Prostate gland (tissue), 2 donors: ENCODE data around the gene DLST. TPM values are rescaled to one million over a fixed set of nuclear protein-coding genes. Genes with fewer than 3 reads are reported as not detected.

Experiments used
- DNase-seq: peaks from one replicate; pipeline ENCODE4 v3.0.0-alpha.2; 2019; ENCODE audit warnings: low spot score
- H3K27ac ChIP-seq, 2 donors: fragments of 200-600 bp; sonication (generic); 2 replicates each; pipeline ENCODE4 v1.5.1; 2017 to 2019
- H3K27me3 ChIP-seq: fragments of 200-600 bp; sonication (generic); replicated peaks from 2 replicates; pipeline ENCODE4 v1.5.1; 2019; ENCODE audit not compliant: insufficient read depth
- H3K36me3 ChIP-seq, 2 donors: fragments of 200-600 bp; sonication (generic); 1 replicate in 1 of 2; 2 replicates in 1 of 2; pipeline versions ENCODE4 v1.5.1 to v1.8.1; 2017 to 2019
- H3K4me1 ChIP-seq: fragments of 200-600 bp; sonication (generic); replicated peaks from 2 replicates; pipeline ENCODE4 v1.5.1; 2019
- H3K4me3 ChIP-seq, 2 donors: fragments of 200-600 bp; sonication (generic); 2 replicates each; pipeline ENCODE4 v1.5.1; 2017 to 2019
- H3K9me3 ChIP-seq: fragments of 200-600 bp; sonication (generic); 2 replicates; pipeline ENCODE4 v1.5.1; 2017
- POLR2A ChIP-seq: fragments of 450-650 bp; IDR thresholded peaks from one replicate; pipeline ENCODE4 v1.6.1; 2016; ENCODE audit warnings: antibody characterized with exemption, mild to moderate bottlenecking
- POLR2AphosphoS5 ChIP-seq: sonication (generic); formaldehyde crosslinking; IDR thresholded peaks from one replicate; pipeline ENCODE4 v1.6.1; 2017; ENCODE audit warnings: antibody characterized with exemption
- WGBS: methylation state at CpG from one replicate; pipeline ENCODE4 v1.1.5; 2018; 5-methylcytosine and 5-hydroxymethylcytosine counted together
- intact Hi-C: fragments of 100-400 bp; cut with DNase I; formaldehyde crosslinking; loops from one replicate; pipeline ENCODE4 v1.14.2; 2022
- total RNA-seq, 2 donors: library from RNA; depleted of rRNA; stranded (reverse); fragments of >200 nt; gene quantifications; one replicate each; pipeline ENCODE4 v1.1.0, GENCODE V29; 2016
- TF ChIP-seq, protein P1 (sequence below), 4 experiments: fragments of 200-600 bp in 2 of 4; fragments of 450-650 bp in 2 of 4; sonication (generic) in 2 of 4; IDR thresholded peaks; 1 replicate in 3 of 4; 2 replicates in 1 of 4; pipeline ENCODE4 v1.5.1; 2016 to 2019; ENCODE audit warnings: antibody characterized with exemption in 4 of 4, mild to moderate bottlenecking in 2 of 4, moderate library complexity in 2 of 4

Gene DLST
- total RNA-seq, 2 donors from 2014 or later: 44.9 to 93.0 TPM

DNA sequence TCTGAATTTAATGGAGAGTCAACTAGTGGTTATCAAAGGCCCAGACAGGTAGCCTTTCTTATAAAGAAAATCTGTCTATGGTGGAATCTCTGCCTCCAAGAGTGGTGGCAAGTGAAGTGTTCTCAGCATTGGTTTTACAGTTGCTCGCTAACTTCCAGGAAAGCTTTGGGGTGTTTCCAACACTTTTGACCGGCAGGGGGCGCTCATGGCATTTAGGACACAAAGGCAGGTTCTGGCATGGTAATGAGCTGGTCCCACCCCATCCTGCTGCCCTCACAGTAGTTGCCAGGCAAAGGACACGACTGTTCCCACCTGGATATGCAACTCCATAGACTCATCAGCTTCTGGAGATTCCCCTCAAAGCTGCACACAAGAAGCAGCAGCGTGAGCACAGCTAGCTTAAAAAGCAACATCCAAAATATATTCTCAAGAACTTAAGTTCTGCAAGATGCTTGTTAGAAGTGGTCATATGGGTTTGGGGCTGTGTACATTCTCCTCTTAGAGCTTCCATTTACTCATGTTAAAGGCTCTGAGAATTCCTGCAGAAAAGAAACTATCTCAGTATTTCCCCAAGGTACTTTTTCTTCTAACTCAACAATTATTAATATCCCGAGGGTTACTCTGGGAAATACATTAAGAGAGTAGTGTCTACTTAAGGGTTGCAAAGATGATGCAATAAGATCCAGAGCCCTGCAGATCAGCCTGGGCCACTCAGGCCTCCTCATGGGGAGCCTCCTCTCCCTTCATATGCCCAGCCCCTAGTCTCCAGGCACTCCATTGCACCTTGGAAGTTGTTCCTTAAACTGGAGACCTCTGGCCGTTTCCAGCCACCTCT, 20.6 kb upstream of the DLST start:
- WGBS: 23% methylated on average over 7 of the region's 7 CpGs
- TF ChIP-seq, protein P1, sequence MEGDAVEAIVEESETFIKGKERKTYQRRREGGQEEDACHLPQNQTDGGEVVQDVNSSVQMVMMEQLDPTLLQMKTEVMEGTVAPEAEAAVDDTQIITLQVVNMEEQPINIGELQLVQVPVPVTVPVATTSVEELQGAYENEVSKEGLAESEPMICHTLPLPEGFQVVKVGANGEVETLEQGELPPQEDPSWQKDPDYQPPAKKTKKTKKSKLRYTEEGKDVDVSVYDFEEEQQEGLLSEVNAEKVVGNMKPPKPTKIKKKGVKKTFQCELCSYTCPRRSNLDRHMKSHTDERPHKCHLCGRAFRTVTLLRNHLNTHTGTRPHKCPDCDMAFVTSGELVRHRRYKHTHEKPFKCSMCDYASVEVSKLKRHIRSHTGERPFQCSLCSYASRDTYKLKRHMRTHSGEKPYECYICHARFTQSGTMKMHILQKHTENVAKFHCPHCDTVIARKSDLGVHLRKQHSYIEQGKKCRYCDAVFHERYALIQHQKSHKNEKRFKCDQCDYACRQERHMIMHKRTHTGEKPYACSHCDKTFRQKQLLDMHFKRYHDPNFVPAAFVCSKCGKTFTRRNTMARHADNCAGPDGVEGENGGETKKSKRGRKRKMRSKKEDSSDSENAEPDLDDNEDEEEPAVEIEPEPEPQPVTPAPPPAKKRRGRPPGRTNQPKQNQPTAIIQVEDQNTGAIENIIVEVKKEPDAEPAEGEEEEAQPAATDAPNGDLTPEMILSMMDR (IDR thresholded peaks at IDR 0.05): peak; percentile 66 to 89 (median 79)
- TF ChIP-seq POLR2A: no peak
- peak; percentile 68 for TF ChIP-seq POLR2AphosphoS5
- DNase-seq: peak; percentile 86
- no peaks in the 10 kb centered on the region for H3K4me1 ChIP-seq
- no peak overlapping the region for H3K27ac ChIP-seq
- no peak overlapping the region for H3K4me3 ChIP-seq
- H3K36me3 ChIP-seq: no peaks in the 10 kb centered on the region
- H3K9me3 ChIP-seq: no peaks in the 10 kb centered on the region
- no peaks in the 10 kb centered on the region for H3K27me3 ChIP-seq
- intact Hi-C loops: loop anchor here (2.0 to 5.0 kb wide), 2 partner anchors 44 to 226 kb away; no protein-coding TSS in a partner anchor

DNA sequence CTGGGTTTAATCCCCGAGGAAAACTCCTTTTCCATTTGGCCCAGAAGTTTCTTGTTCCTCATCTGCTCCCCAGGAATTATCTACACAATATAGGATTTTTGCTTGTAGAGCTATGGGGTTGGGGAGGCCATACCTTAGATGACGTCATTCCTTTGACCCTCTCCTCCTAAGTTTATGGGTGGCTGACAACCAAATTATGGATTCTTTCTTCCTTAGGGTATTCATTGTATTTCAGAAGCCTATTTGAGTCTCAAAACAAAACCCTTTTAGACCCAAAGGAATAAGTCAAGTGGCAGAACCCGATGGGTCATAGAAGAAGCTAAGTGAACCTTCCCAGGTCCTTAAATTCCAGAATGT, 20.0 kb upstream of the DLST start:
- Histone ChIP-seq H3K4me3 (no peak overlapping the region), H3K4me1 (no peaks in the 10 kb centered on the region), H3K36me3 (no peaks in the 10 kb centered on the region), H3K9me3 (no peaks in the 10 kb centered on the region), H3K27ac (no peak overlapping the region), H3K27me3 (no peaks in the 10 kb centered on the region)
- DNase-seq: no peak
- intact Hi-C loops: loop anchor here (2.0 to 5.0 kb wide), 2 partner anchors 43 to 226 kb away; no protein-coding TSS in a partner anchor
- TF ChIP-seq POLR2A (no peak), POLR2AphosphoS5 (no peak)
- TF ChIP-seq, protein P1 (IDR thresholded peaks at IDR 0.05): no peak
- 78% methylated on average over 3 of the region's 3 CpGs for WGBS

DNA sequence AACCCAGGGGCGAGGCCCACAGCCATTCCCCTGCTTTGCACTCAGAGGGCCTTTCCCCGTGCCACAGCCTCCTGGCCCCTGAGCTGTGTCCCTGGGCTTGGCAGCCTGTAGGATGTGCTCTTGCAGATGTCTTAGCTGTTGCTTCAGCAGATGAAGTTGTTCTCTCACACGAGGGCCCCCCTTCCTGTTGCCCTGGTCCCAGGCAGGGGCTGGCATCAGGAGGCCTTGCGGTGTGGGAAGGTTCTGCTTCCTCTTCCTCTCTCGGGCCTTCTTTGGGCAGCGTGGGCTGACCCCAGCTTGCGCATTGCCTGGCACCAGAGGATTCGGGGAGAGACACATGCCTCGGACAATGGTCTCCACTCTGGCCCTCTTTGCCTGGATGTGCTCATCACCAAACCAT, 18.4 kb upstream of the DLST start:
- H3K36me3 ChIP-seq: no peaks in the 10 kb centered on the region
- H3K4me3 ChIP-seq: no peak overlapping the region
- intact Hi-C loops: loop anchor here (5.0 kb wide), 1 partner anchor 224 kb away; no protein-coding TSS in a partner anchor
- no peaks in the 10 kb centered on the region for H3K27me3 ChIP-seq
- H3K9me3 ChIP-seq: no peaks in the 10 kb centered on the region
- H3K27ac ChIP-seq: no peak overlapping the region
- TF ChIP-seq, protein P1 (IDR thresholded peaks at IDR 0.05): no peak
- TF ChIP-seq POLR2A (no peak), POLR2AphosphoS5 (no peak)
- 77% methylated on average over 6 of the region's 9 CpGs for WGBS
- no peaks in the 10 kb centered on the region for H3K4me1 ChIP-seq
- no peak for DNase-seq

DNA sequence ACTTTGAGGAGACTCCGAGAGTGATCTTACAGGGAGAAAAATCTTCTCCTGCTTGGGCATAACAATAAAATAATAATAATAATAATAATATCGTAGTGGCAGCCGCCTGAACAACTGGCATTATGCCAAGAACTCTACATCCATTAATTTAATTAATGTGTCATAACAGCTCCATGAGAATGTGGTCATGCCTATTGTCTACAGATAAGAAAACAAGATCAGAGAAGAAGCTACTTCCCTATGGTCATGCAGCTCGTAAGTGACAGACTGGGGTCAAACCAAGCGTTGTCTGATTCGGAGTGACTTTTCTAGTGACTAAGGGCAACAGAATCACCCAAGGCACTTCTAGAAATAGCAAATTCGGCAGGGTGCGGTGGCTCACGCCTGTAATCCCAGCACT, 17.5 kb upstream of the DLST start:
- H3K27ac ChIP-seq: no peak overlapping the region
- intact Hi-C loops: loop anchor here (5.0 kb wide), 1 partner anchor 223 kb away; no protein-coding TSS in a partner anchor

More for the DNA sequence above, 17.5 kb upstream of the DLST start:
- DNase-seq: no peak
- H3K4me1 ChIP-seq: no peaks in the 10 kb centered on the region
- H3K9me3 ChIP-seq: no peaks in the 10 kb centered on the region
- no peak for TF ChIP-seq POLR2AphosphoS5
- TF ChIP-seq, protein P1 (IDR thresholded peaks at IDR 0.05): no peak
- no peak for TF ChIP-seq POLR2A
- no peaks in the 10 kb centered on the region for H3K36me3 ChIP-seq
- no peak overlapping the region for H3K4me3 ChIP-seq
- no peaks in the 10 kb centered on the region for H3K27me3 ChIP-seq
- 64% methylated on average over 9 of the region's 9 CpGs for WGBS
